ENCODE results near the gene SLC49A3. TPM values are rescaled to one million over a fixed set of nuclear protein-coding genes. Genes with fewer than 3 reads are reported as not detected.

The SLC49A3 gene
- total RNA-seq, 1 experiment from 2014 or later: 8.1 TPM

DNA sequence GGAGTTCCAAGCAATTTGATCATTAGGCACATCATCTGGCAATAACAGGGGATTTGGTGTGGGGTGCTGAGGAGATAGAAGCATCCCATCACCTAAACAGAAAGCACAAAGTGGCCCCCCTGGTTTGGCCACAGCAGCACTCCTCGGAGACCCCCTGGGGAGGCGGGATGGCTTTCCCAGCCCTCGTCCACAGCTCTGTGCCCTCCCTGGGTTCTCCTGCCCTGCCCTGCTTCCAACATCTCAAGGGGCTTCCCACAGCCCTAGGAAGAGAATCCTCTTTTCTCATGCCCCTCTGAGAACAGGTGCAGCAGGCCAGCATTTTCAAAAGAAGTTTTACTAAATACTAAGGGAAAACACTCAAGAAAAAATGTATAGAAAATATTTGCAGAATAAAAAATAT is 27.7 kb downstream of the SLC49A3 start:
- CTCF ChIA-PET: no interaction called here
- no peak overlapping the region for H3K4me2 ChIP-seq
- no peak overlapping the region for H2AFZ ChIP-seq
- intact Hi-C loops (cut with micrococcal nuclease; ENCODE audit: unreplicated experiment): no loop called here
- POLR2A ChIA-PET (ENCODE audit: unreplicated experiment): no interaction called here
- H3K9me3 ChIP-seq (ENCODE audit: insufficient read depth, low read depth): no peaks in the 10 kb centered on the region
- H3K4me3 ChIP-seq: no peak overlapping the region
- no peaks in the 10 kb centered on the region for H4K20me1 ChIP-seq (ENCODE audit: insufficient read depth)
- no peaks in the 10 kb centered on the region for H3K36me3 ChIP-seq (ENCODE audit: low read depth)
- no peaks in the 10 kb centered on the region for H3K4me1 ChIP-seq (replicated peaks; ENCODE audit: insufficient read depth)
- H3K27ac ChIP-seq: no peak overlapping the region
- no peaks in the 10 kb centered on the region for H3F3A ChIP-seq (ENCODE audit: insufficient read depth, low read depth)
- no peak for TF ChIP-seq EZH2 (IDR thresholded peaks at IDR 0.05; ENCODE audit: low read depth)
- TF ChIP-seq, protein P1, sequence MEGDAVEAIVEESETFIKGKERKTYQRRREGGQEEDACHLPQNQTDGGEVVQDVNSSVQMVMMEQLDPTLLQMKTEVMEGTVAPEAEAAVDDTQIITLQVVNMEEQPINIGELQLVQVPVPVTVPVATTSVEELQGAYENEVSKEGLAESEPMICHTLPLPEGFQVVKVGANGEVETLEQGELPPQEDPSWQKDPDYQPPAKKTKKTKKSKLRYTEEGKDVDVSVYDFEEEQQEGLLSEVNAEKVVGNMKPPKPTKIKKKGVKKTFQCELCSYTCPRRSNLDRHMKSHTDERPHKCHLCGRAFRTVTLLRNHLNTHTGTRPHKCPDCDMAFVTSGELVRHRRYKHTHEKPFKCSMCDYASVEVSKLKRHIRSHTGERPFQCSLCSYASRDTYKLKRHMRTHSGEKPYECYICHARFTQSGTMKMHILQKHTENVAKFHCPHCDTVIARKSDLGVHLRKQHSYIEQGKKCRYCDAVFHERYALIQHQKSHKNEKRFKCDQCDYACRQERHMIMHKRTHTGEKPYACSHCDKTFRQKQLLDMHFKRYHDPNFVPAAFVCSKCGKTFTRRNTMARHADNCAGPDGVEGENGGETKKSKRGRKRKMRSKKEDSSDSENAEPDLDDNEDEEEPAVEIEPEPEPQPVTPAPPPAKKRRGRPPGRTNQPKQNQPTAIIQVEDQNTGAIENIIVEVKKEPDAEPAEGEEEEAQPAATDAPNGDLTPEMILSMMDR (conservative IDR thresholded peaks at IDR 0.05): no peak
- DNase-seq: no peak
- no peaks in the 10 kb centered on the region for H3K9me2 ChIP-seq (ENCODE audit: insufficient read depth)
- BruUV-seq (replicated peaks): no TSS peak
- peaks cover 28% of the 10 kb centered on the region for H3K27me3 ChIP-seq (ENCODE audit: insufficient read depth, low read depth)
- no peaks in the 10 kb centered on the region for H3K79me2 ChIP-seq (ENCODE audit: low read depth)

DNA sequence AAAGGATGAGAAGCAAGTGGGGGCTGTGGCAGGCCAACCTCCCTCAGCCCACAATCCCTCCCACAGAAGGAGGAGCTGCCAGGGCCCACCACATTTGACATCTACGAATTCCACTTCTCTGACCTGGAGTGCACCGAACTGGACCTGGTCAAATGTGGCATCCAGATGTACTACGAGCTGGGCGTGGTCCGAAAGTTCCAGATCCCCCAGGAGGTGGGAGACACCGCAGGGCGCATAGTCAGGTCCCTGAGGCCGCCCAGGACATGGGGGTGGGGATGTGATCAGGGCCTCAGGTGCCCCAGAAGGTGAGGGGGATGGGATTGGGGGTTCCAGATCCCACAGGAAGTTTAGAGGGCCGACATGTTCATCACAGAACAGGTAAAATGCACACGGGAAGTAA is 28.6 kb downstream of the SLC49A3 start:
- ChIA-PET CTCF (no interaction called here), POLR2A (ENCODE audit: unreplicated experiment) (no interaction called here)
- Histone ChIP-seq H3K4me1 (replicated peaks; ENCODE audit: insufficient read depth) (no peaks in the 10 kb centered on the region), H4K20me1 (ENCODE audit: insufficient read depth) (no peaks in the 10 kb centered on the region), H3K4me3 (no peak overlapping the region), H3K36me3 (ENCODE audit: low read depth) (no peaks in the 10 kb centered on the region), H2AFZ (no peak overlapping the region), H3K9me2 (ENCODE audit: insufficient read depth) (no peaks in the 10 kb centered on the region), H3F3A (ENCODE audit: insufficient read depth, low read depth) (no peaks in the 10 kb centered on the region), H3K4me2 (no peak overlapping the region), H3K9me3 (ENCODE audit: insufficient read depth, low read depth) (no peaks in the 10 kb centered on the region), H3K79me2 (ENCODE audit: low read depth) (no peaks in the 10 kb centered on the region), H3K27ac (no peak overlapping the region), H3K27me3 (ENCODE audit: insufficient read depth, low read depth) (peaks cover 20% of the 10 kb centered on the region)
- no peak for DNase-seq
- intact Hi-C loops (cut with micrococcal nuclease; ENCODE audit: unreplicated experiment): no loop called here
- no peak for TF ChIP-seq EZH2 (IDR thresholded peaks at IDR 0.05; ENCODE audit: low read depth)
- TF ChIP-seq, protein P1 (conservative IDR thresholded peaks at IDR 0.05): no peak
- BruUV-seq (replicated peaks): no TSS peak

DNA sequence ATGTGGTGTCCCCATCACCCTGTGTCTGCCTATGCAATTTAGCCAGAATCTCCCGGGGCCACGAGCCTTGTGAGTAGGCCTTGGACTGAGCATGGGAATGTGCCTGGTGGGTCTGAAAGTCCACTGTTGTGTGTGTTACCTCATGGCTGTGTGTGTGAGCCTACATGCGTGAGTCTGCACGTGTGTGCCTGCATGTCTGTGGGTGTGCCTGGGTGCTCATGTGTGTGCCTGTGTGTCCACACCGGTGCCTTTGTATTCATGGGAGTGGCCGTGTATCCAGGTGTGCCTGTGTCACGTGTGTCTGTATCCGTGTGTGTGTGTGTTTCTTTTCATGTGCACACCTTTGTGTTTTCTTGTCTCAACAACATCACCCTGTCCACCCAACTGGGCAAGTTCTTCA is 29.1 kb downstream of the SLC49A3 start:
- Histone ChIP-seq H3K27ac (no peak overlapping the region), H3F3A (ENCODE audit: insufficient read depth, low read depth) (no peaks in the 10 kb centered on the region), H3K4me1 (replicated peaks; ENCODE audit: insufficient read depth) (no peaks in the 10 kb centered on the region), H3K4me2 (no peak overlapping the region), H3K79me2 (ENCODE audit: low read depth) (no peaks in the 10 kb centered on the region), H4K20me1 (ENCODE audit: insufficient read depth) (no peaks in the 10 kb centered on the region), H3K9me3 (ENCODE audit: insufficient read depth, low read depth) (no peaks in the 10 kb centered on the region), H3K9me2 (ENCODE audit: insufficient read depth) (no peaks in the 10 kb centered on the region), H2AFZ (no peak overlapping the region), H3K27me3 (ENCODE audit: insufficient read depth, low read depth) (peaks cover 18% of the 10 kb centered on the region; the same call in 1 of the 2 replicates), H3K4me3 (no peak overlapping the region), H3K36me3 (ENCODE audit: low read depth) (no peaks in the 10 kb centered on the region)
- intact Hi-C loops (cut with micrococcal nuclease; ENCODE audit: unreplicated experiment): no loop called here
- DNase-seq: no peak
- POLR2A ChIA-PET (ENCODE audit: unreplicated experiment): no interaction called here
- TF ChIP-seq, protein P1 (conservative IDR thresholded peaks at IDR 0.05): no peak
- TF ChIP-seq EZH2 (IDR thresholded peaks at IDR 0.05; ENCODE audit: low read depth): no peak
- BruUV-seq (replicated peaks): no TSS peak
- CTCF ChIA-PET: no interaction called here

Measured in PC-9 (cell line).